Adrenal gland (tissue), 5 donors: Measurements from ENCODE around the gene FBXL17.

Experiments used
- CTCF ChIP-seq, 6 experiments: fragments of 450-650 bp in 4 of 6; fragments of 200-600 bp in 2 of 6; sonication (generic) in 1 of 6; IDR thresholded peaks; 1 replicate in 5 of 6; 2 replicates in 1 of 6; pipeline versions ENCODE4 v1.5.1 to v1.8.0; 2016 to 2021; ENCODE audit warnings: antibody characterized with exemption in 6 of 6, mild to moderate bottlenecking in 2 of 6, moderate library complexity in 1 of 6
- POLR2A ChIP-seq, 2 donors: fragments of 450-650 bp; IDR thresholded peaks; one replicate each; pipeline ENCODE4 v1.6.1; 2017; ENCODE audit warnings: antibody characterized with exemption in 2 of 2, mild to moderate bottlenecking in 2 of 2, moderate library complexity in 1 of 2
- donor health status: DM: no; HTN: no; CAD: no.

GRCh38 chr5:107985144-107985543 is 396.8 kb downstream of the FBXL17 start:
- TF ChIP-seq CTCF (IDR thresholded peaks at IDR 0.05): no peak
- no peak for TF ChIP-seq POLR2A (IDR thresholded peaks at IDR 0.05)
